Measurements from ENCODE around the gene CCDC7. TPM values are rescaled to one million over a fixed set of nuclear protein-coding genes. Genes with fewer than 3 reads are reported as not detected.

CCDC7 gene
- polyA plus RNA-seq, 1 of the 3 experiments (the other 2 are of a cell fraction) = 0.44 TPM

DNA sequence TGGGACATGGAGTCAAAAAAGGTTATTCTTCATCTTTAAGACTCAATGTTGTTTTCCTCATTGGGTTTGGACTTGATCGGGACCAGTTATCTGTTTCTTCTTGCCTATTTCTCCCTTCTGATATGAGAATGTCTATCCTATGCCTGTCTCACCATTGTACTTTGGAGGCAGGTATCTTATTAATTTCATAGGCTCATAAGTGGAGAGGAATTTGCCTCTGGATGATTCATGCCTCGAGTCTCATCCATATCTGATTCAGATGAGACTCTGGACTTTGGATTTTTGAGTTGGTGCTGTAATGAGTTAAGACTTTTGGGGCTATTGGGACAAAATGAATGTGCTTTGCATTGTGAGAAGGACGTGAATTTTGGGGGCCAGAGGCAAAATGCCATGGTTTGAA is 36.2 kb upstream of the CCDC7 start:
- ChIA-PET CTCF (no interaction called here), POLR2A (no interaction called here)
- Histone ChIP-seq H3K4me1 (ENCODE audit: control insufficient read depth in 1 of 2, insufficient read depth in 2 of 2, low read depth in 1 of 2, low read length in 1 of 2) (peaks cover 0 to 5% of the 10 kb centered on the region in 2 experiments; a peak in 2 of 4 replicates), H3K27me3 (ENCODE audit: insufficient read depth) (no peaks in the 10 kb centered on the region), H3K4me2 (no peak overlapping the region), H3K27ac (ENCODE audit: low read depth in 2 of 2, low read length in 1 of 2) (no peak overlapping the region), H3K9me2 (no peaks in the 10 kb centered on the region), H3K79me2 (ENCODE audit: insufficient read depth) (no peaks in the 10 kb centered on the region), H2AFZ (ENCODE audit: low read depth) (no peak overlapping the region), H4K20me1 (ENCODE audit: insufficient read depth) (no peaks in the 10 kb centered on the region), H3K36me3 (replicated peaks in 1 of 2; ENCODE audit: control insufficient read depth in 1 of 2, insufficient read depth in 2 of 2, low read length in 1 of 2) (no peaks in the 10 kb centered on the region), H3K9ac (no peak overlapping the region), H3K9me3 (no peaks in the 10 kb centered on the region), H3K4me3 (ENCODE audit: low read depth in 2 of 2, low read length in 1 of 2) (no peak overlapping the region), H3F3A (replicated peaks; ENCODE audit: insufficient read depth) (peaks cover 13% of the 10 kb centered on the region)
- DNase-seq = no peak
- WGBS (ENCODE audit: low lambda C conversion rate) = 43% methylated on average over 3 of the region's 3 CpGs
- TF ChIP-seq, protein P1, sequence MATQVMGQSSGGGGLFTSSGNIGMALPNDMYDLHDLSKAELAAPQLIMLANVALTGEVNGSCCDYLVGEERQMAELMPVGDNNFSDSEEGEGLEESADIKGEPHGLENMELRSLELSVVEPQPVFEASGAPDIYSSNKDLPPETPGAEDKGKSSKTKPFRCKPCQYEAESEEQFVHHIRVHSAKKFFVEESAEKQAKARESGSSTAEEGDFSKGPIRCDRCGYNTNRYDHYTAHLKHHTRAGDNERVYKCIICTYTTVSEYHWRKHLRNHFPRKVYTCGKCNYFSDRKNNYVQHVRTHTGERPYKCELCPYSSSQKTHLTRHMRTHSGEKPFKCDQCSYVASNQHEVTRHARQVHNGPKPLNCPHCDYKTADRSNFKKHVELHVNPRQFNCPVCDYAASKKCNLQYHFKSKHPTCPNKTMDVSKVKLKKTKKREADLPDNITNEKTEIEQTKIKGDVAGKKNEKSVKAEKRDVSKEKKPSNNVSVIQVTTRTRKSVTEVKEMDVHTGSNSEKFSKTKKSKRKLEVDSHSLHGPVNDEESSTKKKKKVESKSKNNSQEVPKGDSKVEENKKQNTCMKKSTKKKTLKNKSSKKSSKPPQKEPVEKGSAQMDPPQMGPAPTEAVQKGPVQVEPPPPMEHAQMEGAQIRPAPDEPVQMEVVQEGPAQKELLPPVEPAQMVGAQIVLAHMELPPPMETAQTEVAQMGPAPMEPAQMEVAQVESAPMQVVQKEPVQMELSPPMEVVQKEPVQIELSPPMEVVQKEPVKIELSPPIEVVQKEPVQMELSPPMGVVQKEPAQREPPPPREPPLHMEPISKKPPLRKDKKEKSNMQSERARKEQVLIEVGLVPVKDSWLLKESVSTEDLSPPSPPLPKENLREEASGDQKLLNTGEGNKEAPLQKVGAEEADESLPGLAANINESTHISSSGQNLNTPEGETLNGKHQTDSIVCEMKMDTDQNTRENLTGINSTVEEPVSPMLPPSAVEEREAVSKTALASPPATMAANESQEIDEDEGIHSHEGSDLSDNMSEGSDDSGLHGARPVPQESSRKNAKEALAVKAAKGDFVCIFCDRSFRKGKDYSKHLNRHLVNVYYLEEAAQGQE (IDR thresholded peaks at IDR 0.05; ENCODE audit: low read depth, low read length) = no peak
- TF ChIP-seq EP300 (IDR thresholded peaks at IDR 0.05; ENCODE audit: borderline replicate concordance in 1 of 2, low read depth in 1 of 2, low read length in 1 of 2) (no peak), NRF1 (IDR thresholded peaks at IDR 0.05; ENCODE audit: low read depth, low read length) (no peak), POLR2AphosphoS5 (IDR thresholded peaks at IDR 0.05; ENCODE audit: low read depth, low read length) (no peak), TCF12 (IDR thresholded peaks at IDR 0.05) (no peak), SMC3 (IDR thresholded peaks at IDR 0.05; ENCODE audit: low read depth, low read length) (no peak), FOSL2 (IDR thresholded peaks at IDR 0.05; ENCODE audit: borderline replicate concordance, low read depth) (no peak), TEAD4 (IDR thresholded peaks at IDR 0.05; ENCODE audit: borderline replicate concordance, insufficient read depth) (no peak), RCOR1 (IDR thresholded peaks at IDR 0.05; ENCODE audit: low read length) (no peak), GABPA (IDR thresholded peaks at IDR 0.05; ENCODE audit: low read depth) (no peak), TAF1 (IDR thresholded peaks at IDR 0.05; ENCODE audit: borderline replicate concordance, low read depth, low read length) (no peak), GATA2 (CRISPR knock-in tag; IDR thresholded peaks at IDR 0.05) (no peak), JUND (IDR thresholded peaks at IDR 0.05) (no peak), RFX5 (IDR thresholded peaks at IDR 0.05; ENCODE audit: low read length) (no peak), MEF2A (IDR thresholded peaks at IDR 0.05; ENCODE audit: borderline replicate concordance, low read depth) (no peak)
- TF ChIP-seq, protein P2, sequence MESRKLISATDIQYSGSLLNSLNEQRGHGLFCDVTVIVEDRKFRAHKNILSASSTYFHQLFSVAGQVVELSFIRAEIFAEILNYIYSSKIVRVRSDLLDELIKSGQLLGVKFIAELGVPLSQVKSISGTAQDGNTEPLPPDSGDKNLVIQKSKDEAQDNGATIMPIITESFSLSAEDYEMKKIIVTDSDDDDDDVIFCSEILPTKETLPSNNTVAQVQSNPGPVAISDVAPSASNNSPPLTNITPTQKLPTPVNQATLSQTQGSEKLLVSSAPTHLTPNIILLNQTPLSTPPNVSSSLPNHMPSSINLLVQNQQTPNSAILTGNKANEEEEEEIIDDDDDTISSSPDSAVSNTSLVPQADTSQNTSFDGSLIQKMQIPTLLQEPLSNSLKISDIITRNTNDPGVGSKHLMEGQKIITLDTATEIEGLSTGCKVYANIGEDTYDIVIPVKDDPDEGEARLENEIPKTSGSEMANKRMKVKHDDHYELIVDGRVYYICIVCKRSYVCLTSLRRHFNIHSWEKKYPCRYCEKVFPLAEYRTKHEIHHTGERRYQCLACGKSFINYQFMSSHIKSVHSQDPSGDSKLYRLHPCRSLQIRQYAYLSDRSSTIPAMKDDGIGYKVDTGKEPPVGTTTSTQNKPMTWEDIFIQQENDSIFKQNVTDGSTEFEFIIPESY (IDR thresholded peaks at IDR 0.05; ENCODE audit: borderline replicate concordance, low read depth) = no peak
- TF ChIP-seq, protein P3, sequence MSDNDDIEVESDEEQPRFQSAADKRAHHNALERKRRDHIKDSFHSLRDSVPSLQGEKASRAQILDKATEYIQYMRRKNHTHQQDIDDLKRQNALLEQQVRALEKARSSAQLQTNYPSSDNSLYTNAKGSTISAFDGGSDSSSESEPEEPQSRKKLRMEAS (IDR thresholded peaks at IDR 0.05; ENCODE audit: low read depth) = no peak
- TF ChIP-seq, protein P4, sequence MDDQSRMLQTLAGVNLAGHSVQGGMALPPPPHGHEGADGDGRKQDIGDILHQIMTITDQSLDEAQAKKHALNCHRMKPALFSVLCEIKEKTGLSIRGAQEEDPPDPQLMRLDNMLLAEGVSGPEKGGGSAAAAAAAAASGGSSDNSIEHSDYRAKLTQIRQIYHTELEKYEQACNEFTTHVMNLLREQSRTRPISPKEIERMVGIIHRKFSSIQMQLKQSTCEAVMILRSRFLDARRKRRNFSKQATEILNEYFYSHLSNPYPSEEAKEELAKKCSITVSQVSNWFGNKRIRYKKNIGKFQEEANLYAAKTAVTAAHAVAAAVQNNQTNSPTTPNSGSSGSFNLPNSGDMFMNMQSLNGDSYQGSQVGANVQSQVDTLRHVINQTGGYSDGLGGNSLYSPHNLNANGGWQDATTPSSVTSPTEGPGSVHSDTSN (IDR thresholded peaks at IDR 0.05) = no peak
- TF ChIP-seq, protein P5, sequence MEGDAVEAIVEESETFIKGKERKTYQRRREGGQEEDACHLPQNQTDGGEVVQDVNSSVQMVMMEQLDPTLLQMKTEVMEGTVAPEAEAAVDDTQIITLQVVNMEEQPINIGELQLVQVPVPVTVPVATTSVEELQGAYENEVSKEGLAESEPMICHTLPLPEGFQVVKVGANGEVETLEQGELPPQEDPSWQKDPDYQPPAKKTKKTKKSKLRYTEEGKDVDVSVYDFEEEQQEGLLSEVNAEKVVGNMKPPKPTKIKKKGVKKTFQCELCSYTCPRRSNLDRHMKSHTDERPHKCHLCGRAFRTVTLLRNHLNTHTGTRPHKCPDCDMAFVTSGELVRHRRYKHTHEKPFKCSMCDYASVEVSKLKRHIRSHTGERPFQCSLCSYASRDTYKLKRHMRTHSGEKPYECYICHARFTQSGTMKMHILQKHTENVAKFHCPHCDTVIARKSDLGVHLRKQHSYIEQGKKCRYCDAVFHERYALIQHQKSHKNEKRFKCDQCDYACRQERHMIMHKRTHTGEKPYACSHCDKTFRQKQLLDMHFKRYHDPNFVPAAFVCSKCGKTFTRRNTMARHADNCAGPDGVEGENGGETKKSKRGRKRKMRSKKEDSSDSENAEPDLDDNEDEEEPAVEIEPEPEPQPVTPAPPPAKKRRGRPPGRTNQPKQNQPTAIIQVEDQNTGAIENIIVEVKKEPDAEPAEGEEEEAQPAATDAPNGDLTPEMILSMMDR (IDR thresholded peaks at IDR 0.05) = no peak

Data from SK-N-SH (cell line).